Measurements from ENCODE around the gene ZNF621.

The ZNF621 gene

DNA sequence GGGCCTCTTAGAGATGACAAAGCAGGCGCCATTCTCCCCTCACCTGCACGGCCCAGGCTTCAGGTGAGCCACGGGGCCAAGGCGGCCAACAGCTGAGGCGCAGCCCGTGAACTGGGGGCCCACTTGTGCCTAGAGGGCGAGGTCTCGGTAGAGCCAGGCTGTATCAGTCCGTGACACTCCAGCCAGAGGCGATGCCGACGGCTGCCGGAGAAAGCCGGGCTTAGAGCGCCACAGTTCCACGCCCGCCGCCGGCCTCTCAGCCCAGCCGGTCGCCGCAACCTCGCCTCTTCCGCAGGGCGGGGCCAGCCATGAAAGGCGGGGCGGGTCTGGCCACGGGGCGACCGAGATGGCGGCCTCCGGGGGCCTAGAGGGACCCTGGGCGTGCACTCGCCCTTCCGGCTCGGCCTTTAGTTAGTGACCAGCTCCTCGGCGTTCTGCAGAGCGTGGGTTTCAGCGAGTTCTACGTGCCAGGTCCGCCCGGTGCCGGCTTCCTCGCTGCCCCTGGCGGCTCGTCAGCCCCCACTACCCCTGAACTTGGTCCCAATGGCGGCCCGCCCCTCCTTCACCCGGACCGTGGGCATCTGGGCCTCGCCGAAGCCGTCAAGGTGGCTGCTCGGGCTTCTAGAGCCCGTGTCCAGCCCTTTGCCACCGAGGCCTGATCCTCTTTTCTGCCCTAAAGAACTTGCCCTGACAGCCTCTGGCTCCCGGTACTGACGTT is at the start of gene ZNF621:
Gene ZNF621, plus strand, starts transcription at position 393 of the 718 bp plus-strand sequence. CDS start 881 bp downstream, outside the sequence.
- TF ChIP-seq YY1 (IDR thresholded peaks at IDR 0.05; ENCODE audit: low read depth), result peak; percentile 84
- TF ChIP-seq, protein P1, sequence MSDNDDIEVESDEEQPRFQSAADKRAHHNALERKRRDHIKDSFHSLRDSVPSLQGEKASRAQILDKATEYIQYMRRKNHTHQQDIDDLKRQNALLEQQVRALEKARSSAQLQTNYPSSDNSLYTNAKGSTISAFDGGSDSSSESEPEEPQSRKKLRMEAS (IDR thresholded peaks at IDR 0.05), result peak; percentile 85
- TF ChIP-seq, protein P2, sequence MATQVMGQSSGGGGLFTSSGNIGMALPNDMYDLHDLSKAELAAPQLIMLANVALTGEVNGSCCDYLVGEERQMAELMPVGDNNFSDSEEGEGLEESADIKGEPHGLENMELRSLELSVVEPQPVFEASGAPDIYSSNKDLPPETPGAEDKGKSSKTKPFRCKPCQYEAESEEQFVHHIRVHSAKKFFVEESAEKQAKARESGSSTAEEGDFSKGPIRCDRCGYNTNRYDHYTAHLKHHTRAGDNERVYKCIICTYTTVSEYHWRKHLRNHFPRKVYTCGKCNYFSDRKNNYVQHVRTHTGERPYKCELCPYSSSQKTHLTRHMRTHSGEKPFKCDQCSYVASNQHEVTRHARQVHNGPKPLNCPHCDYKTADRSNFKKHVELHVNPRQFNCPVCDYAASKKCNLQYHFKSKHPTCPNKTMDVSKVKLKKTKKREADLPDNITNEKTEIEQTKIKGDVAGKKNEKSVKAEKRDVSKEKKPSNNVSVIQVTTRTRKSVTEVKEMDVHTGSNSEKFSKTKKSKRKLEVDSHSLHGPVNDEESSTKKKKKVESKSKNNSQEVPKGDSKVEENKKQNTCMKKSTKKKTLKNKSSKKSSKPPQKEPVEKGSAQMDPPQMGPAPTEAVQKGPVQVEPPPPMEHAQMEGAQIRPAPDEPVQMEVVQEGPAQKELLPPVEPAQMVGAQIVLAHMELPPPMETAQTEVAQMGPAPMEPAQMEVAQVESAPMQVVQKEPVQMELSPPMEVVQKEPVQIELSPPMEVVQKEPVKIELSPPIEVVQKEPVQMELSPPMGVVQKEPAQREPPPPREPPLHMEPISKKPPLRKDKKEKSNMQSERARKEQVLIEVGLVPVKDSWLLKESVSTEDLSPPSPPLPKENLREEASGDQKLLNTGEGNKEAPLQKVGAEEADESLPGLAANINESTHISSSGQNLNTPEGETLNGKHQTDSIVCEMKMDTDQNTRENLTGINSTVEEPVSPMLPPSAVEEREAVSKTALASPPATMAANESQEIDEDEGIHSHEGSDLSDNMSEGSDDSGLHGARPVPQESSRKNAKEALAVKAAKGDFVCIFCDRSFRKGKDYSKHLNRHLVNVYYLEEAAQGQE (IDR thresholded peaks at IDR 0.05; ENCODE audit: low read depth), result no peak
- TF ChIP-seq FOXM1 (IDR thresholded peaks at IDR 0.05; ENCODE audit: borderline replicate concordance, low read depth), result peak; percentile 20; the same call in 1 of the 2 replicates
- peak; percentile 97 for TF ChIP-seq TAF1 (IDR thresholded peaks at IDR 0.05; ENCODE audit: low read depth)
- no peak for TF ChIP-seq EGR1 (IDR thresholded peaks at IDR 0.05)
- 0 out of 2 replicates have a peak, but pooled peaks have one; percentile 29 for TF ChIP-seq CREB1 (IDR thresholded peaks at IDR 0.05; ENCODE audit: low read depth)

DNA sequence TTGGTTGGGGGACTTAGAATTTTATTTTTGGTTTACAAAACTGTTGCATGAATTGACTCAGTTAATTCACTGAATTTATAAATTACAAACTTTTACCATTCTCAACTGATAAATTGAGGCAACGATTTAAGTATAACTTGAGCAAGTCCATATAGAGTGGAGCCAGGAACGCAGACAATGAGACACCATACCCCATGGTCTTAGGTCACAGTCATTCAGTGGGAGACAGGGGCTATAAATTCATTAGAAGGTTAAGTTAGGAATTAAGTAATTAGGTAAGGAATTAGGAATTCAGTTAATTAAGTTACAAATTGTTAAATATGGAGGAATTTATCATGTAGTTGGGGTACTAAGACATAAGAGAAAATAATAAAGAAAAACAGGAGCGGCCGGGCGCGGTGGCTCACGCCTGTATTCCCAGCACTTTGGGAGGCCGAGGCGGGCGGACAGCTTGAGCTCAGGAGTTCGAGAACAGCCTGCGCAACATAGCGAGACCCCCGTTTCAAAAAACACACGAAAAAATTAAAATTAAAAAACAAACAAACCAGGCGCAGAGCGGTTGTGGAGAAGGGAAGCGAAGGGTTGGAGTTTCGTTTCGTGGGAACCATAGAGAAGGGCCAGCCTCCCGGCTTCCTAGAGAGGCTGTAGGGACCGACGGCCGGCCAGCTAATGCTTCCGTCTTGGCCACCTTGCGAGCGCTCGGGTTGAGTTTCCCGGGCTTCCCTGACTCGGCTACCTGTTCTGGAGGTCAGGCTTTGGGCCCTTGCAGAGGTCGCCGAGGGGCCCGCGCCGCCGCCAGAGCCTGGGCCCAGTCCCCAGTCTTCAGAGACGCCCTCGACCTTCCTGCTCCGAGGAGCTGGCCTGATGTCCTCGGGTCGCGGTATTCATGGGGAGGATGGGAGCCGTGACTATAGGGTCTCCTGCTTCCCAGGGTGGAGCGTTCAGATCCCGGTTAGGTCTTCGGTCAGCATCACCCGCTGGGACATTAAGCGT is 48.0 kb upstream of the ZNF621 start, which contains the start of gene ZNF619:
Gene ZNF619, plus strand, starts transcription at position 645 of the 993 bp plus-strand sequence. CDS start 858 bp downstream, outside the sequence.
- TF ChIP-seq, protein P2 (IDR thresholded peaks at IDR 0.05; ENCODE audit: low read depth), result no peak
- TF ChIP-seq, protein P3, sequence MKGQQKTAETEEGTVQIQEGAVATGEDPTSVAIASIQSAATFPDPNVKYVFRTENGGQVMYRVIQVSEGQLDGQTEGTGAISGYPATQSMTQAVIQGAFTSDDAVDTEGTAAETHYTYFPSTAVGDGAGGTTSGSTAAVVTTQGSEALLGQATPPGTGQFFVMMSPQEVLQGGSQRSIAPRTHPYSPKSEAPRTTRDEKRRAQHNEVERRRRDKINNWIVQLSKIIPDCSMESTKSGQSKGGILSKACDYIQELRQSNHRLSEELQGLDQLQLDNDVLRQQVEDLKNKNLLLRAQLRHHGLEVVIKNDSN (IDR thresholded peaks at IDR 0.05), result no peak
- no peak for TF ChIP-seq TCF12 (IDR thresholded peaks at IDR 0.05; ENCODE audit: low read depth)
- TF ChIP-seq TAF1 (IDR thresholded peaks at IDR 0.05; ENCODE audit: low read depth), result peak; percentile 39

DNA sequence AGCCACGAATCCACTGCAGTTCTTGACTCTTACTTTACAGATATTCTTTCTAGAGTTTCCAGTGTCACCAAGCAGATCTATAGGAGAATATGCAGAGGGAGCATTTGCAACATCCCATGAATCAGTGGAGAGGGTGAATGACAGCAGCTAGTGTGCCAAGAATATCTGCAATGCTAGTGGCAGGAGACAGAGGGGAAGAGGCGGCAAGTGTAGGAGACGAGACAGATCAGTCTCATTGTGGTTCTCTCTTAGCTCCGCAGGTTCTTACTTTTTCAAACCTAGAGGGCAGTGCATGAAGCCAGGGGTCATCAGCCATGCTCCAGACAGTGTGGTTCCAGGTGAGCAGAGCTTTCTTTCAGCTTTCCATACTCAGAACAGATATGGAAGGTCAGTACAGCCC is 47.1 kb upstream of the ZNF621 start:
- TF ChIP-seq, protein P1 (IDR thresholded peaks at IDR 0.05), result no peak
- TF ChIP-seq EP300 (IDR thresholded peaks at IDR 0.05; ENCODE audit: borderline replicate concordance), result no peak
- no peak for TF ChIP-seq NFIC (IDR thresholded peaks at IDR 0.05)
- no peak; the same call in 1 of the 2 replicates for TF ChIP-seq TAF1 (IDR thresholded peaks at IDR 0.05; ENCODE audit: low read depth)
- TF ChIP-seq CREB1 (IDR thresholded peaks at IDR 0.05; ENCODE audit: low read depth), result no peak
- no peak for TF ChIP-seq YY1 (IDR thresholded peaks at IDR 0.05; ENCODE audit: low read depth)
- TF ChIP-seq, protein P2 (IDR thresholded peaks at IDR 0.05; ENCODE audit: low read depth), result no peak

DNA sequence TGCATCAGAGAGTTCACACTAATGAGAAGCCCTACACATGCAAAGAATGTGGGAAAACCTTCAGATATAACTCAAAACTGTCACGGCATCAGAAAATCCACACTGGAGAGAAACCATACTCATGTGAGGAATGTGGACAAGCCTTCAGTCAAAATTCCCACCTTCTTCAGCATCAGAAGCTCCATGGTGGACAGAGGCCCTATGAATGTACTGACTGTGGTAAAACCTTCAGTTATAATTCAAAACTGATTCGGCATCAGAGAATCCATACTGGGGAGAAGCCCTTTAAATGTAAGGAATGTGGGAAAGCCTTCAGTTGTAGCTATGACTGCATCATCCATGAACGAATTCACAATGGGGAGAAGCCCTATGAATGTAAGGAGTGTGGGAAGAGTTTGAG is 37.6 kb upstream of the ZNF621 start:
- TF ChIP-seq, protein P1 (IDR thresholded peaks at IDR 0.05), result no peak
- TF ChIP-seq EGR1 (IDR thresholded peaks at IDR 0.05), result no peak
- TF ChIP-seq EP300 (IDR thresholded peaks at IDR 0.05; ENCODE audit: borderline replicate concordance), result no peak
- no peak for TF ChIP-seq TEAD4 (IDR thresholded peaks at IDR 0.05)
- no peak for TF ChIP-seq FOXM1 (IDR thresholded peaks at IDR 0.05; ENCODE audit: borderline replicate concordance, low read depth)
- TF ChIP-seq TAF1 (IDR thresholded peaks at IDR 0.05; ENCODE audit: low read depth), result no peak
- TF ChIP-seq YY1 (IDR thresholded peaks at IDR 0.05; ENCODE audit: low read depth), result no peak
- no peak for TF ChIP-seq ZBTB7A (IDR thresholded peaks at IDR 0.05; ENCODE audit: low read depth)
- no peak for TF ChIP-seq NFIC (IDR thresholded peaks at IDR 0.05)
- TF ChIP-seq RAD21 (IDR thresholded peaks at IDR 0.05; ENCODE audit: low read depth), result no peak
- no peak for TF ChIP-seq CREB1 (IDR thresholded peaks at IDR 0.05; ENCODE audit: low read depth)
